CD4-positive, alpha-beta T cell treated with Interleukin-15 for 1 hour (primary cell): ENCODE results near the gene CYTH4.
A peak's percentile ranks its signal among the peaks of the same experiment; 100 is the strongest.
"Not testable (repeated sequence)": the region's sequence is repeated elsewhere in the genome, so short reads cannot be mapped to it uniquely, and the experiment has no call there.

Source experiments
- DNase-seq: peaks from one replicate; pipeline ENCODE4 v3.0.0-alpha.2; 2020

Gene CYTH4, protein sequence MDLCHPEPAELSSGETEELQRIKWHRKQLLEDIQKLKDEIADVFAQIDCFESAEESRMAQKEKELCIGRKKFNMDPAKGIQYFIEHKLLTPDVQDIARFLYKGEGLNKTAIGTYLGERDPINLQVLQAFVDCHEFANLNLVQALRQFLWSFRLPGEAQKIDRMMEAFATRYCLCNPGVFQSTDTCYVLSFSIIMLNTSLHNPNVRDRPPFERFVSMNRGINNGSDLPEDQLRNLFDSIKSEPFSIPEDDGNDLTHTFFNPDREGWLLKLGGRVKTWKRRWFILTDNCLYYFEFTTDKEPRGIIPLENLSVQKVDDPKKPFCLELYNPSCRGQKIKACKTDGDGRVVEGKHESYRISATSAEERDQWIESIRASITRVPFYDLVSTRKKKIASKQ

DNA sequence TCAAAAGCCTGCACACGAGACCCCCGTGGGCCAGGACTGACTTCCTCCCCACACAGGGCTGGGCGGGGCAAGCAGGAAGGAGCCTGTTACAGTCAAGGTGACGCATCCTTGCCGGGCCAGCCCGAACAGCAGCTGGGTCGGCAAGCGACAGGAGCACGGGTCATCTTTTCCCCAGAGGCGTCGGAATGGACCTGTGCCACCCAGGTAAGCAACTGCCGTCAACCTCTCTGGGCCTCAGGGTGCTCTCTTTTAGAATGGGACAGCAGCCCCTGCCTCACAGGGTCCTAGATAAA lies at the start of gene CYTH4:
Gene CYTH4, plus strand, starts transcription at position 124 of the 293 bp plus-strand sequence. Its CDS starts 62 bp downstream, at position 186.
- peak; percentile 82 for DNase-seq

DNA sequence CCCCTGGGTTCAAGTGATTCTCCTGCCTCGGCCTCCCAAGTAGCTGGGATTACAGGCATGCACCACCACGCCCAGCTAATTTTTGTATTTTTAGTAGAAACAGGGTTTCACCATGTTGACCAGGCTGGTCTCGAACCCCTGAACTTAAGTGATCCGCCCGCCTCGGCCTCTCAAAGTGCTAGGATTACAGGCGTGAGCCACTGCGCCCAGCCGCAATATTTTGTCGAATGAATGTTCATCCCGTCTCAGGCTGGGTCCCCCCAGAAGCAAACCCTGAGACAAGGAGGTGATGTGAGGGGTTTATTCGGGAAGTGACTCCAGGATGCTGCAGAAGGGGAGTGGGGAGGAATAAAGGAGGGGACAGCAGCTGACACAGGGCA lies 48.9 kb upstream of the CYTH4 start:
- DNase-seq: not testable (repeated sequence)

DNA sequence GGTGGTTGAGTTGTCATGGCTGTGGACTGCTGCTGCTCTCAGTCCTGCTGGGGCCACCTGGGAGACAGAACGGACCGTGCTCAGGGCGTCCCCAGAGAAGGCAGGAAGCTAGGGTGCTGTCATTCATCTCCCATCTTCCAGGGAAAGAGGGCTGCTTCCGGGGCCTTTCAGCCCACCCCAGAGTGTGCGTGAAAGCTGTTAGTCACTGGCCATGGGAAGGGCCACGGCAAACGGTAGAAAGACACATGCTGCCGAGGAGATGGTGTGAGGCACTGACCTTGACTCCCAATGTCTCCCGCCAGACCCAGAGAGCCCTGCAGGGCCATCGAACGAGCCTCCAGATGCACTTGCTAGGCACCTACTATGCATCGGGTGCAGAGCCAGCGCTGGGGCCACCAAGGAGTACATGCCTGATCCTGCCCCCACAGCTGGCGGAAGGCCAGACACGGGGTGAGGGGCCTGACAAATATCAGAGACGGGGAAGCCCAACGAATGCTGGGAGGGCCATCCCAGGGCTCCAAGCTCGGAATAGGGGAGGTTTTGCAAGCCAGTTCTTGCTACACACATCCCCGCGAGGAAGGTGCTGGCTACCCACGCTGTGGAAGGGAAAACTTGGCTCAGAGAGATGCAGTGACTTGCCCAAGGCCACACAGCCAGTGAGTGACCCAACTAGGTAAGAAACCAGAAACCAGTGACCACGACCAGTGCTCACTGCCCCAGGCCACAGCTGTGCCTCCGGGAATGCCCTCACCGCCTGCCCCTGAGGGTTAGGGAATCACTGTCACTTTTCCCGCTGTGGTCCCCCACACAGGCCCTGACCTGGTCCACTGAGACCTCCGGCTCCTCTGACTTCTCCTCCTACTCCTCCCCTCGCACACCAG lies 48.3 kb upstream of the CYTH4 start:
- peak; percentile 17 for DNase-seq

DNA sequence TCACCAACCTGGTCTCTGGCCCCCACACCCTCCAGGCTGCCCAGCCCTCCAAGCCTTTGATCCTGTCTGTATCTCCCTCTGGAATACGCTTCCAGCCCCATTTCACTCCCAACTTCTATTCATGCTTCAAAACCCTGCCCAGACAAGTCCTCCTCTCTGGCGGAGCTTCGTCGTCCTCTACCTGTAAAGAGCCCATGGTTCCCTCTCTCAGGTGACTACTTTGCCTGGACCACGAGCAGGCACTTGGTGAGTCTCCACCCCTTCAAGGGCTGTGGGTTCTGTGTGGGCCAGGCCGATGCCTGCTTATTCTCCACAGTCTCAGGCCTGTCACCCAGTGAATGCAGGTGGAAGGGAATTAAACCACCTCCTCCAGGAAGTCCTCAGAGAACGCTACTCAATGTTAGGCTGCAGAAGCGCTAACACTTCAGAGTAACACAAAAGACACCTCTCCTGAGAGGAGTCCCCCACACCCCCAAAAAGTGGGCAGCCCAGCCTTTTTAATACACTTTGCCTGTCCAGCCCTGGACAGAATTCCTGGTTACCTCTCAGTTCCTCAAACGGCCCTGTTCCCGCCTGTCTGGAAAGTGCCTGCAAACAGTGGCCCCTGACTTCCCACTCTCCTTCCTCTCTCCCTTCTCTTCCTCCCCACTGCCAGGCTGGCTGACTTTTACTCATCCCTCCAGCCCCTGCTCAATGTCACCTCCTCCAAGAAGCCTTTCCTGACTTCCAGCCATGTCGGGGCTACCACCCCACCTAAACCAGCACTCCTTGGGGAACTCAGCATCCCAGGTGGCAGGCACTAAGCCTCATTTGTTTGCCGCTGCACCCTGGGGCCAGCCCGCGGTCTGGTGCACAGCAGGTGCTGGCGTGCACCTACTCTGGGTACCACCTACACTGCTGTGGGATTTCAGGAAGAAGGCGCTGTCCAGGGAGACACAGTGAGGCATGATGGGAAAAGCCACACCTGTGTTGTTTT lies 47.3 kb upstream of the CYTH4 start:
- DNase-seq: peak; percentile 15

DNA sequence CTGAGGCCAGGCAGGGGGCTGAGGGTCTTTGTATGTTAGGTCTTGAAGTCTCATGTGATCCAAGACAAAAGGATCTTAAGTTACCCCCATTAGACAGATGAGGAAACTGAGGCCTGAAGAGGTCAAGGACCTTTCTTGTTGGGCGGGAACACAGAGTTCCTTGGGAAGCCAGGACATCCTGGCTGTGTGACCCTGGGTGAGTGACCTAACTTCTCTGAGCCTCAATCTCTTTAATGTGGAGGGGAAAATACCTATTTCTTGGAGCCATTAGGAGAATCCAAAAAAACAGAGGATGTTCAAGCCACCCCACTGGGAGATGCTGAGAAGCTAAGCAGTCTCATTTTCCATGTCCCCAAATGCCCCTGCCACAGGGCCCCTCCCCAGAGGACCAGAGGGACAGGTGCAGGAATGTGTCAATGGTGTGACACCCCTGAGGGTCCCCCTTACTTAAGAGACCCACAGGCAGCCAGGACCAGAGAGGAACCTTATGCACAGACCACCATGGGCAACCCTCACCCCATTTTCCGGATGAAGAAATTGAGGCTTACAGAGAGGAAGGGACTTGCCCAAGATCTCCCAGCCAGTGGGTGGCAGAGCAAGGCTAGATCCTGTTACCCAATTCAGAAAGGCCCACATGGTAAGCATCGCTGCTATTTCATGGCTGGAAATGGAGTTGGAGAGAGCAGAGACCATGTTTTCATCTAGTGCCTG lies 46.3 kb upstream of the CYTH4 start:
- no peak for DNase-seq

DNA sequence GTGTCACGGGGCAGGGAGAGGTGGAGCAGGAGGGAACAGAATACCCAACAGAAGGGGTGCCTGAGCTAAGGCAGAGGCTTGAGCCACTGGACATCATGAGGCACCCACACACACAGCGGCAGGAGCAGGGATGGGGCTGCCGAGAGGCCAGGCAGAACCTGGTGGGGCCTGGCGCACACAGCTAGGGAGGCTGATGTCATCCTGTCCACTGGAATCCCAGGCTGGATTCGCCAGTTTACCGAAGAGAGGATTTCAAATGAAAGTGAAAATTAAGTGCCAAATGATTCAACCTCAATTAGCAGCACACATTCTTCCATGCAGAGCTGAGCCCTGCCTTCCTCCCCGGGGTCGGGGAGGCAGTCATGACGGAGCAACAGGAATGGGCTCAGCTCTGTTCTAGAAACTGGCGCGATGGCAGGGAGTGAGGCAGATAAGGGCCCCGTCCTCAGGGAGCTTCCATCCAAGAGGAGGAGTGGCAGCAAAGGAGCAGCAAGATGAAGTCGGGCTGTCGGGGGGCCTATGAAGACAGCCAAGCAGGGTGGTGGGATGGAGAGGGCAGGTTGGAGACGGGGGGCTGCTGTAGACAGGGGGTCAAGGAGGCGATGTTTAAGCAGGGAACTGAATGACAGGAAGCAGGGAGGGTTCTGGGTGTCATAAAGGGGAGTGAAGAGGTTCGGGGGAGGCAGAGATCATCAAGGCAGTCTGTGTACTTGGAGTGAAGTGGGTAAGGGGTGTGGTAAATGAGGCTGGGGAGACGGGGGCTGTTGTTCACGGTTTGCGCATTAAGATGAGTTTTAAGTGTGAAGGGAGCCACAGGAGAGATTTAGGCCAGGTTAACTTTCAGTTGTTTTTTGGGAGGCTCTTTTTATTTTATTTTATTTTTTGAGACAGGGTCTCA lies 44.7 kb upstream of the CYTH4 start:
- DNase-seq: peak; percentile 15

DNA sequence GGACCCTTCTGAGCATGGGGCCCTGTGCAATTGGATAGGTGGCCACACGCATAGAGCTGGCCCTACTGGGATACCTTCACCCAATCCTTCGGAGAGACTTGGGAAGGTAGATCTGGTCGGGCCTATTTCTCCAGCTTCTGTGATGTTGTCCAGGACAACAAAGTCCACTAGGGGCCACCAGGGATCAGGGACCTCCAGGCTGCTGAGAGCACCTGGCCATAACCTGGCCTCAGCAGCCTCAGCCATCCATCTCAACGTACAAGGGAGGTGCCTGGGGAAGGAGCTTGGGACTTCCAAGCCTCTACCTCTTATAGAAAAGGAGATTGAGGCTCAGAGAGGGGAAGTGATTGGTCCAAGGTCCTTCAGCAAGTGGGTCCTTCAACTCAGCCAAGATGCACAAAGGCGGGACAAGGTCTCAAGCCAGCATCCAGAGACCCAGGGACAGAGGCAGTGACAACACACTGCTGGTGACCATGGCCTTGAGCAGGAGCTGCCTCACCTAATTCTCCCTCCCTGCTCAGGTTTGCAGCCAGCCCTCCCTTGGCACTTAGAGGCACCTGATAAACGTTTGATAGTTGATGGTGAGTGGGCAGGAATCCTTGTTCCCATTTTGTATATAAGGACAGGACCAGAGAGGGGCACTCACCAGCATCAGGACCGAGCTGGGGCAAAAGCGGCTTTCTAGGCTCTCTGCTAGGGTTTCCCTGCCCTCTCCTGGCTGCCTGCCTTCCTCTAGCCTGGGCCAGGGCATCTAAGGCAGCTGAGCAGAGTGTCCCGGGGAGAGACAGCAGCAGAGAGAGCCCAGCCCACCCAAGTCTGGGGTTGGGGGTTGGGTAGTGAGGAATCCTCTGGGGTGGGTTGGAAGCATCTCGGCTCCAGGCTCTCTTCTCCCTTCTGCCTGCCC lies 42.7 kb upstream of the CYTH4 start:
- peak; percentile 11 for DNase-seq

DNA sequence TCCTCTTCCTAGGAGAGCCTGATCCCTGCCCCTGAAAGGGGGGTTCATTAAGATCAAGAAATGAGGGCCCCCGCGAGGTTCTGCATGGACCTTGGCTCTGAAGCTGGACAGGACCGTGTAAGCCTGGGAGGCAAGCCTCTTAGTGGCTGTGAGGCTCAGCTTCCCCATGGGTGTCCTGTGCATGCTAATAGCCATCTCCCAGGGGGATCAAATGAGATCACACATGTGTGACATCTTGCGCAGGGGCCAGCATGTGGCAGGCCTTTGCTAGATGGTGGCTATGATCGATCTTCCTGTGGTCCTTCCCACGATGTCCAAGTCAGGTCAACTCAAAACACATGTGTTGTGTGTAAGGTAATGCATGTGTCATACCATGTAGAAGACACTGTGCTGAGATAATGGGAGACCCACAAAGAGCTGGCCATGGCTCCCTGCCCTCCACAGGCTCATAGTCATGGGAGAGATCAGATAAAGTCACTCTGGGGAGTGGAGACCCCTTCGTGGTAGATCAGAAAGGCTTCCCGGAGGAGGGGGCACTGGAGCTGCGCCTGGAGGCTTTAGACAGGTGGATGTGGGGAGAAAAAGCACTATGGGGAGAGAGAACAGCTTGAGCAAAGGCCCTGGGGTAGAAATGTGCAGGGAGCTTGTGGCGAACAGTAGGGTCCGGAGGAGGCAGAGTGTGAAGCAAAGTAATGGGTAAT lies 41.9 kb upstream of the CYTH4 start:
- DNase-seq: peak; percentile 15

DNA sequence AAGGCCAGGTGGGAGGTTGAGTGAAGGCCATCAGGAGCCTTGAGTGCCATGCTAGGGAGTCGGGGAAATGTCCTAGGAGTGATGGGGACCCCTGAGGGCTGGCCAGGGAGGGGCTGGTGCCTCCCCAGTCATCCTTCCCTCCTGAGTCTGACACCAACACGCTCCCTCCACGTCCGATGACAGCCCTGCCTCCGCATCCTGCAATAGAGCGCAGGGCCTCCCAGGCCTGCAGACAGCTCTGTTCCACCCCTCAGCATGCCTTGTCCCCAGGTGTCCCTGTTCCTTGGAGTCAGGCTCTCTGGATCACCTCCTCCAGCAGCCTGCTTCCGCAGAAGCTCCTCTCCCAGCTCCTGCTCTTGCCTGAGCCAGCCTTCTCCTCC lies 41.4 kb upstream of the CYTH4 start:
- DNase-seq: peak; percentile 15

DNA sequence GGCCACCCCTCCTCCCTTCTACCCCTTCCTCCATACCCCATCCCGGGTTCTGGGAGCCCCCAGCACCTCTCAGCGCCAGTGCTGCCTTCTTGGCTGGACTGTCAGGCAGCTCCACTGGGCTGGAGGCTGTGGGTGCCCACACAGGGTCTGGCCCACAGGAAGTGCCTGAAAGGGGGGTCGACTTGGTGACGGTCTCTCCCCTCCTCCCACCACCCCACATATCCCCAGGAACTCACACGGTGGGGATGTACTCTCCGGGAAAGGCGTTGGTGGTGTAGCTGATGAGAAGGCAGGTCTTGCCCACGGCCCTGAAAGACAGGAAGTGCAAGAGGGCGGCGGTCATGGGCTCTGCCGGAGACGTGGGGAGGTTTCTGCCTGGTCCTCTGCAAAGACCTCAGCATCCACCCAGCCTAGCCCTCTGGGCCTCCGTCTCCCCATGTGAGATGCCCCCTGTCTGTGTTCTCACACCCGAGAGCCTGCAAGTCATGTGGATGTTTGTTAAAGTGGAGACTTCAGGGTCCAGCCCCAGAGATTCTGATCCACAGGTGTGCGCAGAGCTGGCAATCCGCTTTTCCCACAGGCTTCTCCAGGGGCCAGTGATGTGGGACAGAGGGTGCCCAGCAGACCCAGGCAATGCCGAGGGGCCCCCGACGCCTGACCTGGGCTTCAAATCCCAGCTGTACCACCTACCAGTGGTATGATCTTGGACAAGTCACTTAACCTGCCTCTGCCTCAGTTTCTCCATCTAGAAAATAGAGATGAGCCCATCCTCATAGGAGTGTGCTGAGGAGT lies 40.8 kb upstream of the CYTH4 start:
- peak; percentile 64 for DNase-seq

DNA sequence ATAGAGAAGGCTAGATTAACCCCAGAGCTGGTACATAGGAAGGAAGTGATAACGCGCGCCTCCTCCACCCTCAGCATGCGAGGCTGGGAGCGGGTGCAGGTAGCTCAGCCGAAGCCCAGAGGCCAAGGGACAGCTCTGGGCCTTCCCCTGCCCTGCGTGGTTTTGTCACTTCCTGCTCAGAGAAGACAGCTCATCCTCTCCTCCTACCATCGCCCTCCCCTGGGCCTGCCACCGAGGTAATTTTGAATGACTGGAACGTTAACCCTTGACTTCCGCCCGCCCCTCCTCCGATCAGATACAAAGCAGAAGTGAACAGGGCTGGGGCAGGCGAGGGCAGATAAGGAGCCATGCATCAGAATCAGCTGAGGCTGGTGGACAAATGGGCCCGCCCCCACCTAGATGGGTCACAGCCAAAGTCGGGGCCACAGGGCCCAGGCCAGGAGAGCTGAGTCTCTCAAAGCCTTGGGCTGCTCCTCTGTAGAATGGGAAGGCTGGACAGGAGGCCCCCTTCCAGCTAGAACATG lies 39.9 kb upstream of the CYTH4 start:
- DNase-seq: peak; percentile 93

DNA sequence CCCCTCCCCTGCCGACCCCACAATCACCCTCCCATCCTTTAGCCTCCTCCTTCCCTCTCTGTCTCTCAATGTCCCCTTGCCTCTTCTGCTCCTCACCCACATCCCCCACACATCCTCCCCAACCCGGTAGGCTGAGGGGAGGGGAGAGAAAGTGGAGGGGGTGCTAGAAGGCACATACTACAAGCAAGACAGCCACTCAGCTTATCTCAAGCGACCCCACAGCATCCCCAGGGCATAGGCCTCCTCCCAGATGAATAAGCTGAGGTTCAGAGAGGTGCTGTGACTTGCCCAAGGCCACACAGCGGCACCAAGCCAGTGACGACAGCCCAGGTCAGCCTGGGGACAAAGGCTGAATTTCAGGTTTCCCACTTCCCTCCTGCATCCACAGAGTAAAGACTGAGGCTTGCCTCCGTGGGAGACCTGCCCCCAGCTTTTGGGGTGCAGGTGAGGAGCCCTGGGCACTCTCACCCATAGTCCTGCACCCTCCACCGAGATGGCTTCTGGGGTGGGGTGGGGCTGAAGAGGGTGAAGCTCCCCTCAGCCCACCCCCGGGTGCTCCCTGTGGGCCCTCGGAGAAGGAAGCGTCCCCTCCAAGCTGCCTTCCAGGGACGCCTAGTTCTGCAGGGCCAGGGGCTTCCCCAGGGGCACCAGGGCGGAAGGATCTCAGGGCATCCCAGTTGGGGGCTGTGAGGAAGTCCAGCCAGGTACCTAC lies 38.8 kb upstream of the CYTH4 start:
- DNase-seq: peak; percentile 26

DNA sequence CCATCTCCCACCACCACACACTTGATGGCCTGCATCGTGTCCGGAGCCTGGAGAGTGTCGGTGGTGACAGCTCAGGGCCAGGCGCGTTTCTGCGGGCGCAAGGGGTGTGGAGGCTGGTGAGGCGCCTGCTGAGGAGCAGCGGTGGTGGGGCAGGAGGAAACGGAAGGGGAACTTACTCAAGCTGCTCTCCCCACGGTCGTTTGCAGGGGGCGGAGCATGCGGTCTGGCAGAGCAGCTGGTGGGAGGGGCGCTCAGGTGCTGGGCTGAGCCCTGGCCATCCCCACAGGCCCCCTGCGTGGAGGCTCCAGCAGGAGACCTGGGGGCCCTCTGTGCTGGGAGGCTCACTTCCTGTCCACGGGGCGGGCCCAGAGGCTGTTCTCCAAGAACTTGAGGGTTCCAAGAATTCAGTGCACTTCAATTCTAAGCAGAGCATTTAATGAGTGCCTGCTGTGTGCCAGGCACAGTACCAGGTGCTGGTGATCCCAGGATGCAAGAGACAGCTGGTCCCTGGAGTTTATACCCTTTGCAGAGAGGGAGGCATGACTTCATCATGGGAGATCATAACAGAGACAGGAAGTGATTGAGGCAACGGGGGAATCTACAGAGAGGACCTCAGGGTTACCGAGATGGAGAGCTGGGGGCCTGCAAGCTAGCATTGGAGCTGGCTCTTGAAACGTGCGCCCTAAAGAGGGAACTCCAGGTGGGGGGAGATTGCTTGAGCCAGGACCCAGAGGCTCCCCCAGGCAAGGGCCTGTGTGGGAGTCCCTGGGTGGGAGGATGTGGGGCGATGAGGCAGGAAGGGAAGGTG lies 38.0 kb upstream of the CYTH4 start, which contains the start of gene RAC2:
Gene RAC2, minus strand, starts transcription at position 156 of the 808 bp plus-strand sequence. Its CDS starts 121 bp downstream, at position 35.
- DNase-seq: peak; percentile 93

DNA sequence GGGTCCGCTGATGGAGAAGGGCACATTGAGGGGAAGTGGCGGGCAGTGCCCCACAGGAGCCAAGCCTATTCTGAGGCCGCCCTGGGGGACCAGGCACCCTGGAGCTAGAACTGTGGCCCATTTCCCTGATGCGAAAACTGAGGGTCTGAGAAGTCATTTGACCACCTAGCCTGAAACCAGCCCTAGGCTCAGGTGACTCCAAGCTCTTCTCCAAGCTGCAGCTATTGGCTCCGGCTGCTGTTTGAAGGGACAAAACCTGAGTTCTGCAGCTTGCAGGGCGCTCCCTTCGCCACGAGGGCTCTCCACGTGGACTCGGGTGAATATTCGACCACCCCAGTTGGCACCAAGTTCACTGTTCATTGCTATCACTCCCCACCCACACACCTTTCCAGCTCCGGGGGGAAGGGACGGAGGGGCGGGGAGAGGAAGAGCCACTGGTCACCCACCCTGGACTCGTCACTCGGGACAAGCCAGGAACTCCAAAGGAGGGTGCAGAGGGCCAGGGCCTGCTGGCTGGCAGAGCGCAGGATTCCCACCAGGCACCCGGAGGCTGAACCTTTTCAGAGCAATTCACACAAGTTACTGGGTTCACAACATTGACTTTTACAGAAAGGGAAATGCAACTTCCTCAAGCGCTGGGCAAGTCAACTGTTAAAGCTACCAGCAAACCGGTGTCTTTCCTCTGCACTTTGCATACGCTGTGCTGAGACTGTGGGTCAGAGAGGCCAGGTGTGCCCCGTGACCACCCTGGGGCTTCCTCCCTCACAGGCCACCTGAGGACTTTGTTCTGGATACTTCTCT lies 37.2 kb upstream of the CYTH4 start:
- DNase-seq: peak; percentile 61

DNA sequence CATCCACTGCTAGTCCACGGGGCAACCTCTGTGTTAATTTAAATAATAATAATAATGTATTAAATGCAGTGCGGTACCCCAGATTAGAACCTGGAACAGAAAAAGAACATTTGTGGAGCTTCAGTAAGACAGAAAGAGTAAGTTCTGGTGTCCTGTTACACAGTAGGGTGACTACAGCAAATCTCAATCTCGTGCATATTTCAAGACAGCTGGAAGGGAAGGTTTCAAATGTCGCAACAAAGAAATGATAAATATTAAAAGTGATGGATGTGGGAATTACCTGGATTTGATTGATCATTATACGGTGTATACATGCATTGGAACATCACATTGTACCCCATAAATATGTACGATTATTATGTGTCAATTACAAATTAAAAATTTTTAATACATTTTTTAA lies 36.6 kb upstream of the CYTH4 start:
- DNase-seq: no peak

DNA sequence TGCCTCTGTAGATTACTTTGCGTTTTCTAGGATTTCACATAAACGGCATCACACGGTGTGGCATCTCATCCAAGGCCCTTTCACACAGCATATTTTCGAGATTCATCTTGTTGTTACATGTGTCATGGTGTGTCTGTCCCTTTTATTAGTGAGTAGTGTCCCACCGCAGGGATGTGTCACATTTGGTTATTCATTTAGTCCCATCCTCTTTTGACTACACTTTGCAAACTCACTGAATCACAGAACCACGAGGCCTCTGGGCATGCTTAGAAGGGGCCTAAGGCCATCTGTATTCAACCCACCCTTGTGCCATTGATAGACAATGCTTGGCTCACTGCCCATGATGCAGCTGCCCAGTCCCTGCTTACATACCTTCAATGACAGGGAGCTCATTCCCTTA lies 34.1 kb upstream of the CYTH4 start:
- no peak for DNase-seq
